Measurements from ENCODE around the gene S100A9.

DNA sequence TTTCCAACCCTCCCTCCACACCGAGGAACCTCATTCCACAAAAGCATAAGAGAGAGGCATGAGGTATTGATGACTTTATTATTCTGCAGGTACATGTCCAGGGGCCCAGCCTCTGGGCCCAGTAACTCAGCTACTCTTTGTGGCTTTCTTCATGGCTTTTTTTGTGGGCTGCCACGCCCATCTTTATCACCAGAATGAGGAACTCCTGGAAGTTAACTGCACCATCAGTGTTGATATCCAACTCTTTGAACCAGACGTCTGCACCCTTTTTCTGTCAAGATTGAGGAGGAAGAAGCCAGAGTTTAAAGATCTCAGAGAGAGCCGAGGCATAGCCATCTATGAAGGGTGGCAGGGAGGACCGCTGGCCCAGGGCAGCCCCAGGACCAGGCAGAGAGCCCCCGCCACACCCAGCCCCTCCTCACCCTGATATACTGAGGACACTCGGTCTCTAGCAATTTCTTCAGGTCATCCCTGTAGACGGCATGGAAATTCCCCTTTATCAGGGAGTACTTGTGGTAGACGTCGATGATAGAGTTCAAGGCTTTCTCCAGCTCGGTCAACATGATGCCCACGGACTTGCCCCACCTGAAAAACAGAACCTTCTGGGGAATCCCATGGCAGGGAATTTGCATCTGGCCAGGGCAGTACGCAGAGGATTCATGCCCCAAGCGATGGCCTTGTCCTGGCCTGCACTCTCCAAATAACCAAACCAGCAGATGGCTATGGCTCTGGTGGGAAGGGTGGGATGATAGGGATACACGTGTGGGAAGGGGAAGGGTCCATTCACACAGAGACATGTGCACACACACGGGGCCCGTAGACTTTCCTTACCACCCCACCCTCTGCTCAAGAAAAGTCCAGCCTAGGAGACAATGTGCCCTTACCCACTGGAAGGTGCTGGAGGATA lies 32.6 kb downstream of the S100A9 start:
- TF ChIP-seq EZH2 (IDR thresholded peaks at IDR 0.05; ENCODE audit: borderline replicate concordance, low read length), result no peak
- TF ChIP-seq, protein P1, sequence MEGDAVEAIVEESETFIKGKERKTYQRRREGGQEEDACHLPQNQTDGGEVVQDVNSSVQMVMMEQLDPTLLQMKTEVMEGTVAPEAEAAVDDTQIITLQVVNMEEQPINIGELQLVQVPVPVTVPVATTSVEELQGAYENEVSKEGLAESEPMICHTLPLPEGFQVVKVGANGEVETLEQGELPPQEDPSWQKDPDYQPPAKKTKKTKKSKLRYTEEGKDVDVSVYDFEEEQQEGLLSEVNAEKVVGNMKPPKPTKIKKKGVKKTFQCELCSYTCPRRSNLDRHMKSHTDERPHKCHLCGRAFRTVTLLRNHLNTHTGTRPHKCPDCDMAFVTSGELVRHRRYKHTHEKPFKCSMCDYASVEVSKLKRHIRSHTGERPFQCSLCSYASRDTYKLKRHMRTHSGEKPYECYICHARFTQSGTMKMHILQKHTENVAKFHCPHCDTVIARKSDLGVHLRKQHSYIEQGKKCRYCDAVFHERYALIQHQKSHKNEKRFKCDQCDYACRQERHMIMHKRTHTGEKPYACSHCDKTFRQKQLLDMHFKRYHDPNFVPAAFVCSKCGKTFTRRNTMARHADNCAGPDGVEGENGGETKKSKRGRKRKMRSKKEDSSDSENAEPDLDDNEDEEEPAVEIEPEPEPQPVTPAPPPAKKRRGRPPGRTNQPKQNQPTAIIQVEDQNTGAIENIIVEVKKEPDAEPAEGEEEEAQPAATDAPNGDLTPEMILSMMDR (conservative IDR thresholded peaks at IDR 0.05 in 1 of 2, IDR thresholded peaks at IDR 0.05 in 1 of 2; ENCODE audit: extremely low read depth in 1 of 2, insufficient read depth in 1 of 2, low read depth in 1 of 2, low read length in 2 of 2), result no peak
